Measurements from ENCODE around the gene SPNS3. TPM values are rescaled to one million over a fixed set of nuclear protein-coding genes. Genes with fewer than 3 reads are reported as not detected.

SPNS3 gene
- polyA plus RNA-seq, 1 donor from 2014 or later, result not detected

DNA sequence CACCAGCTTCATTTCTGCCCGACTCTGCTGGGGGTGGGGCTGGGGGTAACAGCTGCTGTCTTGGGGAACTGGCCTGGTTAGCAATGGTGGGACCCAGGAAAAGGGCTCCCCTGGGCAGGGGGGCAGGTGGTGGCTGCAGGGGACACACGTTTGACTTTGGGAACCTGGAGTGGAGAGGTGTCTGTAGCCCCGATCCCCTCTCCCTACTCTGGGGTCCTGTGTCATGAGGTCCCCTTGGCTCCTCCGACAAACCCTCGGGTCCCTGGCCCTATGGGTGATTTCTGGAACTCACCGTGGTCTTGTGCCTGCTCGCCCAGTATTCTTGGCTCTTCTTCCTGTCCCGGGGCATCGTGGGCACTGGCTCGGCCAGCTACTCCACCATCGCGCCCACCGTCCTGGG, 12.0 kb downstream of the SPNS3 start:
- no peak overlapping the region for H3K9ac ChIP-seq (ENCODE audit: low read length)
- no peaks in the 10 kb centered on the region for H3K9me3 ChIP-seq (ENCODE audit: low read length)
- H3K79me2 ChIP-seq (replicated peaks; ENCODE audit: insufficient read depth, low read length), result no peaks in the 10 kb centered on the region
- H2AFZ ChIP-seq (ENCODE audit: low read depth, low read length), result no peak overlapping the region
- H3K4me2 ChIP-seq (ENCODE audit: low read length), result no peak overlapping the region
- no peak overlapping the region for H3K27ac ChIP-seq (ENCODE audit: low read length)
- no peaks in the 10 kb centered on the region for H3K9me2 ChIP-seq (ENCODE audit: insufficient read depth, low read length)
- no peak for TF ChIP-seq MXI1 (conservative IDR thresholded peaks at IDR 0.05; ENCODE audit: poor library complexity, severe bottlenecking)
- no peaks in the 10 kb centered on the region for H3K27me3 ChIP-seq (ENCODE audit: insufficient read depth, low read depth, low read length)
- no peaks in the 10 kb centered on the region for H3F3A ChIP-seq (ENCODE audit: insufficient read depth, low read length, poor library complexity, severe bottlenecking)
- no peaks in the 10 kb centered on the region for H3K36me3 ChIP-seq (ENCODE audit: insufficient read depth, low read length)
- no peaks in the 10 kb centered on the region for H4K20me1 ChIP-seq (ENCODE audit: insufficient read depth)
- H3K4me3 ChIP-seq (ENCODE audit: low read length), result no peak overlapping the region

GRCh38 chr17:4446326-4447071, 12.8 kb downstream of the SPNS3 start:
- TF ChIP-seq RAD21 (conservative IDR thresholded peaks at IDR 0.05) (no peak), MXI1 (conservative IDR thresholded peaks at IDR 0.05; ENCODE audit: poor library complexity, severe bottlenecking) (no peak), EP300 (conservative IDR thresholded peaks at IDR 0.05; ENCODE audit: poor library complexity, severe bottlenecking) (no peak), CTCF (IDR thresholded peaks at IDR 0.05; ENCODE audit: poor library complexity, severe bottlenecking) (no peak), POLR2AphosphoS5 (IDR thresholded peaks at IDR 0.05) (no peak), EZH2 (IDR thresholded peaks at IDR 0.05; ENCODE audit: borderline replicate concordance, insufficient read depth, low read length, poor library complexity, severe bottlenecking) (no peak), TAF1 (IDR thresholded peaks at IDR 0.05; ENCODE audit: low read depth) (no peak), SMC3 (conservative IDR thresholded peaks at IDR 0.05; ENCODE audit: poor library complexity) (no peak)
- TF ChIP-seq, protein P1, sequence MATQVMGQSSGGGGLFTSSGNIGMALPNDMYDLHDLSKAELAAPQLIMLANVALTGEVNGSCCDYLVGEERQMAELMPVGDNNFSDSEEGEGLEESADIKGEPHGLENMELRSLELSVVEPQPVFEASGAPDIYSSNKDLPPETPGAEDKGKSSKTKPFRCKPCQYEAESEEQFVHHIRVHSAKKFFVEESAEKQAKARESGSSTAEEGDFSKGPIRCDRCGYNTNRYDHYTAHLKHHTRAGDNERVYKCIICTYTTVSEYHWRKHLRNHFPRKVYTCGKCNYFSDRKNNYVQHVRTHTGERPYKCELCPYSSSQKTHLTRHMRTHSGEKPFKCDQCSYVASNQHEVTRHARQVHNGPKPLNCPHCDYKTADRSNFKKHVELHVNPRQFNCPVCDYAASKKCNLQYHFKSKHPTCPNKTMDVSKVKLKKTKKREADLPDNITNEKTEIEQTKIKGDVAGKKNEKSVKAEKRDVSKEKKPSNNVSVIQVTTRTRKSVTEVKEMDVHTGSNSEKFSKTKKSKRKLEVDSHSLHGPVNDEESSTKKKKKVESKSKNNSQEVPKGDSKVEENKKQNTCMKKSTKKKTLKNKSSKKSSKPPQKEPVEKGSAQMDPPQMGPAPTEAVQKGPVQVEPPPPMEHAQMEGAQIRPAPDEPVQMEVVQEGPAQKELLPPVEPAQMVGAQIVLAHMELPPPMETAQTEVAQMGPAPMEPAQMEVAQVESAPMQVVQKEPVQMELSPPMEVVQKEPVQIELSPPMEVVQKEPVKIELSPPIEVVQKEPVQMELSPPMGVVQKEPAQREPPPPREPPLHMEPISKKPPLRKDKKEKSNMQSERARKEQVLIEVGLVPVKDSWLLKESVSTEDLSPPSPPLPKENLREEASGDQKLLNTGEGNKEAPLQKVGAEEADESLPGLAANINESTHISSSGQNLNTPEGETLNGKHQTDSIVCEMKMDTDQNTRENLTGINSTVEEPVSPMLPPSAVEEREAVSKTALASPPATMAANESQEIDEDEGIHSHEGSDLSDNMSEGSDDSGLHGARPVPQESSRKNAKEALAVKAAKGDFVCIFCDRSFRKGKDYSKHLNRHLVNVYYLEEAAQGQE (IDR thresholded peaks at IDR 0.05; ENCODE audit: borderline replicate concordance), result no peak
- Histone ChIP-seq H3K9me2 (ENCODE audit: insufficient read depth, low read length) (no peaks in the 10 kb centered on the region), H3K4me2 (ENCODE audit: low read length) (no peak overlapping the region)

More at GRCh38 chr17:4446326-4447071, 12.8 kb downstream of the SPNS3 start:
- H3K27ac ChIP-seq (ENCODE audit: low read length), result no peak overlapping the region
- no peak overlapping the region for H3K4me3 ChIP-seq (ENCODE audit: low read length)
- H4K20me1 ChIP-seq (ENCODE audit: insufficient read depth), result no peaks in the 10 kb centered on the region
- no peaks in the 10 kb centered on the region for H3K36me3 ChIP-seq (ENCODE audit: insufficient read depth, low read length)
- no peaks in the 10 kb centered on the region for H3K27me3 ChIP-seq (ENCODE audit: insufficient read depth, low read depth, low read length)
- no peak overlapping the region for H2AFZ ChIP-seq (ENCODE audit: low read depth, low read length)
- no peaks in the 10 kb centered on the region for H3K79me2 ChIP-seq (replicated peaks; ENCODE audit: insufficient read depth, low read length)
- no peaks in the 10 kb centered on the region for H3F3A ChIP-seq (ENCODE audit: insufficient read depth, low read length, poor library complexity, severe bottlenecking)
- H3K9me3 ChIP-seq (ENCODE audit: low read length), result no peaks in the 10 kb centered on the region
- H3K9ac ChIP-seq (ENCODE audit: low read length), result no peak overlapping the region
